Measurements from ENCODE around the gene CDC16. TPM values are rescaled to one million over a fixed set of nuclear protein-coding genes. Genes with fewer than 3 reads are reported as not detected.

Gene CDC16
- total RNA-seq, 1 donor from 2014 or later: 109 TPM

DNA sequence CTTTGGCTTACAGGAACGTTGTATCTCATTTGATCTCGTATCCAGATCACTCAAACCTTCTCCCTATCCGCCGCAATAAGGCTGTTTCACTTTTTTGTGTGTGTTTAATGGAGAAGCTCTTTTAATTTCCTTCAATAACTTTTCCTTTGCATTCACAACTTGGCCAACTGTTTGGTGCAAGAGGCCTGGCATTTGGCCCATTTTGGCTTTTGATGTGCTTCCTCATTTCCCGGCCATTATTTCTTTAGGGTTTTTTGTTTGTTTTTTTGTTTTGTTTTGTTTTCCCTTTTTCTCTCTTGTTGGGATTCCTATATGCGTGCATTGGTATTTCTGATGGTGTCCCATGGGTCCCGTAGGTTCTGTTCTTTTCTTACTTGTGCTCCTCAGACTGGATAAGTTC, 40.6 kb downstream of the CDC16 start:
- no peaks in the 10 kb centered on the region for H3K27me3 Mint-ChIP-seq (ENCODE audit: low read depth)
- no peak overlapping the region for H3K27ac Mint-ChIP-seq
- peaks cover 7% of the 10 kb centered on the region for H3K4me1 Mint-ChIP-seq
- TF ChIP-seq, protein P1, sequence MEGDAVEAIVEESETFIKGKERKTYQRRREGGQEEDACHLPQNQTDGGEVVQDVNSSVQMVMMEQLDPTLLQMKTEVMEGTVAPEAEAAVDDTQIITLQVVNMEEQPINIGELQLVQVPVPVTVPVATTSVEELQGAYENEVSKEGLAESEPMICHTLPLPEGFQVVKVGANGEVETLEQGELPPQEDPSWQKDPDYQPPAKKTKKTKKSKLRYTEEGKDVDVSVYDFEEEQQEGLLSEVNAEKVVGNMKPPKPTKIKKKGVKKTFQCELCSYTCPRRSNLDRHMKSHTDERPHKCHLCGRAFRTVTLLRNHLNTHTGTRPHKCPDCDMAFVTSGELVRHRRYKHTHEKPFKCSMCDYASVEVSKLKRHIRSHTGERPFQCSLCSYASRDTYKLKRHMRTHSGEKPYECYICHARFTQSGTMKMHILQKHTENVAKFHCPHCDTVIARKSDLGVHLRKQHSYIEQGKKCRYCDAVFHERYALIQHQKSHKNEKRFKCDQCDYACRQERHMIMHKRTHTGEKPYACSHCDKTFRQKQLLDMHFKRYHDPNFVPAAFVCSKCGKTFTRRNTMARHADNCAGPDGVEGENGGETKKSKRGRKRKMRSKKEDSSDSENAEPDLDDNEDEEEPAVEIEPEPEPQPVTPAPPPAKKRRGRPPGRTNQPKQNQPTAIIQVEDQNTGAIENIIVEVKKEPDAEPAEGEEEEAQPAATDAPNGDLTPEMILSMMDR (IDR thresholded peaks at IDR 0.05; ENCODE audit: unreplicated experiment): no peak
- H3K36me3 Mint-ChIP-seq: peaks cover 38% of the 10 kb centered on the region
- no peak for DNase-seq (ENCODE audit: low spot score in 2 of 2, unreplicated experiment in 2 of 2)
- no peak overlapping the region for H3K4me3 Mint-ChIP-seq
- H3K9me3 Mint-ChIP-seq: no peaks in the 10 kb centered on the region

DNA sequence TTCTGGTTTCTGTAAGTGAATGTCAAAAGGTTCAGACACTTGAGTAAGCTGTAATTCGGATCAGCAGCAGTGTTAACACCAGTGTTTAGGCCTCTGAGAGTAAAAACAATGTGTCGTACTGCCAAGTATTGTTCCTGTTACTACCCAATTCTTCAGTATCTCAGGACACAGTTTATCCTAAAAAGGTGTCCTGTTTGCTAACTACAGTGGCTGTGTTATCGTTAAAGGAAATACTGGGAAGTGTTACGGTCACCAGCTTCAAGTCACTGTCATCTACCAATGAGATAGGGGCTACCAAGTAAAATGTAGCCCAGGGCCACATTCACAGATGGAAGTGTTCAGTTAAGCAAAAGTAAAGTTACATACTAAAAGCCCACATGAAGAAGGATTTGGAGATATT, 44.4 kb downstream of the CDC16 start:
- Mint-ChIP-seq H3K4me3 (no peak overlapping the region), H3K36me3 (peaks cover 18% of the 10 kb centered on the region), H3K4me1 (peaks cover 24% of the 10 kb centered on the region), H3K27me3 (ENCODE audit: low read depth) (no peaks in the 10 kb centered on the region), H3K27ac (peak overlapping the region; percentile 97), H3K9me3 (no peaks in the 10 kb centered on the region)
- TF ChIP-seq, protein P1 (IDR thresholded peaks at IDR 0.05; ENCODE audit: unreplicated experiment): no peak
- DNase-seq (ENCODE audit: low spot score in 2 of 2, unreplicated experiment in 2 of 2): no peak

DNA sequence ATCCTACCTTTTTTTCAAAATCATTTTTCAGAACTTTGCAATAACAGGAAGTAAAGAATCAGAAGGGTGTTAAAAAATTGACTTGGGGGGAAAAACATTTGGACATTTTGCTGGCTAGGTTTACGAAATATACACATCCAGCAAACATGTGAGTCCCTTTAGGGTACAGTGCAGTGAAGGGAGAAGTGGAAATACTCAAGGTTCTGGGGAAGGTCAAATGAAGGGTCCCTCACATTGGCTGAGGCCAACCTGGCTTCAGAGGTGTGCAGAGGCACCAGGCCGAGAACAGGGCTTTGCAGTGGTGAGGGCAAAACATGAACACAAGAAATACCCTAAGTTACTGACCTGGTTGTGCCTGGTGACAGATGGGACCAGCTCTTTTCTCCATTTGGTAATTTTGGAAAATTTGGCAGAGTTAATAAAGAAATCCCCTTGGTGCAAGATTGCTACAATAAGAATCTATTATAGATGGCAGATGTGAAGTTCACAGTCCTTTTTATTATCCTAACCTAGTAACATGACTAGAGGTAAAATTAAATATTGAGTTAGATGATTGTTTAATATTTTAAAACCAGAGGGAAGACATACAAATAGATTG, 45.2 kb downstream of the CDC16 start:
- no peak for DNase-seq (ENCODE audit: low spot score in 2 of 2, unreplicated experiment in 2 of 2)
- Mint-ChIP-seq H3K9me3 (no peaks in the 10 kb centered on the region), H3K27ac (peak overlapping the region; percentile 97)

DNA sequence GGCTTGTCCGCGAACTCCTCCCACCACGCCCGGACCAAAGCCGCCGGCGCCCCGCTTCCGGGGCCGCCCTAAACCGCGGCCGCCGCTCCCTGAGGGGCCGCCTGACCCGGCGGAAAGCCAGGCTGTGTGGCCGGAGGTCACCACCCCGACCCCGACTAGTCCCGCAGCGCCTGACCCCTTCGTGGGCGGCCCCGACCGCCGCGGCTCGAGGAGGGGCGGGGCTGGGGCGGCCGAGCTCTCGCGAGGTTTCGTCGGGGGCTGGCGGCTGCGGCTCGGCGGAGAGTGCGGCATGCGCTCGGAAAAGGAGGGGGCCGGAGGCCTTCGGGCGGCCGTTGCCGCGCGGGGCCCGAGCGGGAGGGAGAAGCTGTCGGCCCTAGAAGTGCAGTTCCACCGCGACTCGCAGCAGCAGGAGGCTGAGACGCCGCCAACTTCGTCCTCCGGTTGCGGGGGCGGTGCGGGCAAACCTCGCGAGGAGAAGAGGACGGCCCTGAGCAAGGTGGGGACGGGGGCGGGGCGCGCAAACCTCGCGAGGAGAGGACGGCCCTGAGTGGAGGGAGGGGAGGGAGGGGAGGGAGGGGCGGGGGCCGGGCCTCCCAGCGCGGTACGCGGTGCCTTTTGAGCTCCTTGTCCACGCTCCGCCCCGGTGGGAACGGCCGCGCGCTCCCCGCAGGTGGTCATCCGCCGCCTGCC, 46.8 kb downstream of the CDC16 start, which contains the start of gene UPF3A:
UPF3A (plus strand) TSS at position 251 of the 690 bp plus-strand sequence; CDS start at position 290, 39 bp downstream.
- Mint-ChIP-seq H3K9me3 (no peaks in the 10 kb centered on the region), H3K27me3 (ENCODE audit: low read depth) (no peaks in the 10 kb centered on the region), H3K27ac (peak within 1 kb of the TSS; percentile 97), H3K36me3 (peaks cover 14% of the 10 kb centered on the region), H3K4me3 (peak within 1 kb of the TSS; percentile 92), H3K4me1 (peaks cover 27% of the 10 kb centered on the region)
- DNase-seq (ENCODE audit: low spot score in 2 of 2, unreplicated experiment in 2 of 2): peak; percentile 78 to 87
- TF ChIP-seq, protein P1 (IDR thresholded peaks at IDR 0.05; ENCODE audit: unreplicated experiment): no peak

More for the DNA sequence above, 45.2 kb downstream of the CDC16 start:
- H3K27me3 Mint-ChIP-seq (ENCODE audit: low read depth): no peaks in the 10 kb centered on the region
- H3K36me3 Mint-ChIP-seq: peaks cover 17% of the 10 kb centered on the region
- TF ChIP-seq, protein P1 (IDR thresholded peaks at IDR 0.05; ENCODE audit: unreplicated experiment): no peak
- peak overlapping the region; percentile 92 for H3K4me3 Mint-ChIP-seq
- H3K4me1 Mint-ChIP-seq: peaks cover 26% of the 10 kb centered on the region

DNA sequence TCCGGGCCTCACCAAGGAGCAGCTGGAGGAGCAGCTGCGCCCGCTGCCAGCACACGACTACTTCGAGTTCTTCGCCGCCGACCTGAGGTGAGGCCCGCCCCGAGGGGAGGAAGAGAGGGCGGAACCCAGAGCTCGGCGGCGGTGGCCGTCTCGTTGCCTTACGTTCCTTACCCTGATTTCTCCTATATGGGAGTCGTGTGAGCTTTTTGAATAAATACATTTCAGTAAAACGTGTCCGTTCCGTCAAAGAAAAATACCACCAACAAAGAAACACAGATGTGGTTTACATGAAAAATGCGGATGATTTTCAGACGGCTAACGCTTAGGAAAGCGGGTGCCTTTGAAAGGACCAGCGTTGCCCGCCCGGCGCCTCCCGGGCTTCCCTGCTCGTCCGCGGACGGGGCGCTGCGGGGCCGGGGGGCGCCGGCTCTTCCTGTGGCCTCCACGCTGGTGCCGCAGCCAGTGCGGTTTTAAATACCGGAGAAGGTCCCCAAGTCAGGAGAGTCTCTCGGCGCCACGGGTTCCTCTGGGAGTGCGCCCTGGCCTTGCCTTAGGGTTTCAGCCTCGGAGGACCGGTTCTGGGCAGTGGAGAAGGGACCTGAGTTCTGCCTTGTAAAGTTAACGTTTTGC, 47.5 kb downstream of the CDC16 start:
- Mint-ChIP-seq H3K27ac (peak overlapping the region; percentile 96), H3K27me3 (ENCODE audit: low read depth) (no peaks in the 10 kb centered on the region)

More for the DNA sequence above, 47.5 kb downstream of the CDC16 start:
- peaks cover 27% of the 10 kb centered on the region for H3K4me1 Mint-ChIP-seq
- H3K36me3 Mint-ChIP-seq: peaks cover 21% of the 10 kb centered on the region
- TF ChIP-seq, protein P1 (IDR thresholded peaks at IDR 0.05; ENCODE audit: unreplicated experiment): no peak
- peak; percentile 34 to 80 for DNase-seq (ENCODE audit: low spot score in 2 of 2, unreplicated experiment in 2 of 2)
- peak overlapping the region; percentile 89 for H3K4me3 Mint-ChIP-seq
- H3K9me3 Mint-ChIP-seq: no peaks in the 10 kb centered on the region
